Esophagus muscularis mucosa (tissue), 4 donors: Measurements from ENCODE around the gene COL6A3. TPM values are rescaled to one million over a fixed set of nuclear protein-coding genes. Genes with fewer than 3 reads are reported as not detected.

ENCODE experiments used
- DNase-seq: peaks from one replicate; pipeline ENCODE4 v3.0.0-alpha.2; 2017; ENCODE audit errors: extremely low spot score
- H3K27ac ChIP-seq, 4 donors: fragments of 200-600 bp; sonication (generic); replicated peaks in 1 of 4; 1 replicate in 3 of 4; 2 replicates in 1 of 4; pipeline ENCODE4 v1.5.1; 2016 to 2019; ENCODE audit warnings: mild to moderate bottlenecking in 1 of 4
- H3K27me3 ChIP-seq, 4 donors: fragments of 200-600 bp; sonication (generic); one replicate each; pipeline versions ENCODE4 v1.5.1 to v1.6.0; 2016 to 2019
- H3K36me3 ChIP-seq, 4 donors: fragments of 200-600 bp; sonication (generic); one replicate each; pipeline ENCODE4 v1.5.1; 2016 to 2019
- H3K4me1 ChIP-seq, 4 donors: fragments of 200-600 bp; sonication (generic); one replicate each; pipeline ENCODE4 v1.5.1; 2016 to 2019
- H3K4me3 ChIP-seq, 4 donors: fragments of 200-600 bp; sonication (generic); 1 replicate in 2 of 4; 2 replicates in 2 of 4; pipeline ENCODE4 v1.5.1; 2016 to 2019; ENCODE audit warnings: mild to moderate bottlenecking in 4 of 4, moderate library complexity in 1 of 4
- H3K9me3 ChIP-seq, 4 donors: fragments of 200-600 bp; sonication (generic); 1 replicate in 3 of 4; 2 replicates in 1 of 4; pipeline ENCODE4 v1.5.1; 2016 to 2019
- CTCF ChIP-seq, 3 experiments: fragments of 200-600 bp in 2 of 3; fragments of 450-650 bp in 1 of 3; sonication (generic) in 2 of 3; IDR thresholded peaks; one replicate each; pipeline ENCODE4 v1.5.1; 2017 to 2019; ENCODE audit warnings: antibody characterized with exemption in 3 of 3, mild to moderate bottlenecking in 2 of 3, moderate library complexity in 1 of 3
- EP300 ChIP-seq: sonication (generic); formaldehyde crosslinking; IDR thresholded peaks from one replicate; pipeline ENCODE4 v1.6.1; 2017; ENCODE audit warnings: antibody characterized with exemption
- POLR2A ChIP-seq: fragments of 450-650 bp; IDR thresholded peaks from one replicate; pipeline ENCODE4 v1.6.1; 2017; ENCODE audit warnings: antibody characterized with exemption, moderate library complexity, mild to moderate bottlenecking, low read depth
- POLR2AphosphoS5 ChIP-seq, 2 donors: sonication (generic); formaldehyde crosslinking; IDR thresholded peaks; one replicate each; pipeline ENCODE4 v1.6.1; 2017; ENCODE audit warnings: antibody characterized with exemption in 2 of 2
- WGBS: methylation state at CpG from one replicate; pipeline ENCODE4 v1.1.5; 2018; 5-methylcytosine and 5-hydroxymethylcytosine counted together
- intact Hi-C: fragments of 100-400 bp; cut with DNase I; formaldehyde crosslinking; loops from one replicate; pipeline ENCODE4 v1.15.1; 2023
- total RNA-seq, 4 donors: library from RNA; depleted of rRNA; stranded (reverse); fragments of >200 nt; gene quantifications; one replicate each; pipeline versions ENCODE4 v1.1.0 to v1.2.1, GENCODE V29; 2016

Gene COL6A3
- total RNA-seq, 4 donors from 2014 or later, result 96.2 to 350 (median 192) TPM

GRCh38 chr2:237316339-237316738 lies 97.6 kb downstream of the COL6A3 start:
- intact Hi-C loops, result no loop called here
- no peak for DNase-seq
- no peaks in the 10 kb centered on the region for H3K9me3 ChIP-seq
- 79% methylated on average over 6 of the region's 6 CpGs for WGBS
- H3K36me3 ChIP-seq, result no peaks in the 10 kb centered on the region
- H3K27me3 ChIP-seq, result no peaks in the 10 kb centered on the region
- peaks cover 35 to 86% (median 80%) of the 10 kb centered on the region in 4 donors for H3K4me1 ChIP-seq
- no peak overlapping the region for H3K4me3 ChIP-seq
- peak overlapping the region; percentile 93 to 96 (median 95) for H3K27ac ChIP-seq
- TF ChIP-seq POLR2AphosphoS5 (IDR thresholded peaks at IDR 0.05) (no peak), EP300 (no peak), CTCF (IDR thresholded peaks at IDR 0.05) (no peak), POLR2A (no peak)

- no peak for DNase-seq
- intact Hi-C loops, result loop anchor here (2.0 kb wide), 1 partner anchor 95 kb away; no protein-coding TSS in a partner anchor
- TF ChIP-seq CTCF (IDR thresholded peaks at IDR 0.05) (no peak), EP300 (no peak), POLR2AphosphoS5 (IDR thresholded peaks at IDR 0.05) (no peak), POLR2A (no peak)
- Histone ChIP-seq H3K4me1 (peaks cover 30 to 86% (median 80%) of the 10 kb centered on the region in 4 donors), H3K36me3 (no peaks in the 10 kb centered on the region), H3K4me3 (no peak overlapping the region), H3K27me3 (no peaks in the 10 kb centered on the region), H3K9me3 (no peaks in the 10 kb centered on the region), H3K27ac (peak overlapping the region; percentile 93 to 96 (median 95))
- 35% methylated on average over 6 of the region's 6 CpGs for WGBS
These were observed 98.1 kb downstream of the COL6A3 start for GRCh38 chr2:237315829-237316225.

GRCh38 chr2:237315170-237315828 lies 98.7 kb downstream of the COL6A3 start:
- intact Hi-C loops, result loop anchor here (2.0 kb wide), 1 partner anchor 96 kb away; no protein-coding TSS in a partner anchor
- WGBS, result 14% methylated on average over 9 of the region's 14 CpGs
- Histone ChIP-seq H3K27ac (peak overlapping the region; percentile 93 to 96 (median 95)), H3K36me3 (no peaks in the 10 kb centered on the region), H3K9me3 (no peaks in the 10 kb centered on the region), H3K4me1 (peaks cover 25 to 86% (median 80%) of the 10 kb centered on the region in 4 donors), H3K4me3 (peak overlapping the region in 1 of 4 donors; percentile 15), H3K27me3 (no peaks in the 10 kb centered on the region)
- TF ChIP-seq EP300 (no peak), POLR2AphosphoS5 (IDR thresholded peaks at IDR 0.05) (peak; percentile 91 to 99), CTCF (IDR thresholded peaks at IDR 0.05) (peak; percentile 72 to 91 (median 86)), POLR2A (no peak)
- no peak for DNase-seq

GRCh38 chr2:237314681-237315080 lies 99.3 kb downstream of the COL6A3 start:
- intact Hi-C loops, result loop anchor here (2.0 kb wide), 1 partner anchor 96 kb away; no protein-coding TSS in a partner anchor
- no peak for TF ChIP-seq POLR2AphosphoS5 (IDR thresholded peaks at IDR 0.05)
- Histone ChIP-seq H3K27ac (peak overlapping the region; percentile 93 to 96 (median 95)), H3K4me3 (no peak overlapping the region), H3K36me3 (no peaks in the 10 kb centered on the region), H3K4me1 (peaks cover 24 to 86% (median 80%) of the 10 kb centered on the region in 4 donors), H3K9me3 (no peaks in the 10 kb centered on the region), H3K27me3 (no peaks in the 10 kb centered on the region)
- WGBS, result 52% methylated on average over 3 of the region's 3 CpGs
- no peak for DNase-seq

GRCh38 chr2:237314198-237314597 lies 99.8 kb downstream of the COL6A3 start:
- H3K9me3 ChIP-seq, result no peaks in the 10 kb centered on the region
- peaks cover 27 to 86% (median 80%) of the 10 kb centered on the region in 4 donors for H3K4me1 ChIP-seq
- 65% methylated on average over 7 of the region's 7 CpGs for WGBS
- H3K27me3 ChIP-seq, result no peaks in the 10 kb centered on the region
- TF ChIP-seq POLR2AphosphoS5 (IDR thresholded peaks at IDR 0.05), result peak; percentile 77 to 79
- no peak for TF ChIP-seq CTCF (IDR thresholded peaks at IDR 0.05)
- no peaks in the 10 kb centered on the region for H3K36me3 ChIP-seq
- peak overlapping the region; percentile 93 to 96 (median 95) for H3K27ac ChIP-seq
- H3K4me3 ChIP-seq, result no peak overlapping the region
- intact Hi-C loops, result loop anchor here (2.0 kb wide), 1 partner anchor 97 kb away; no protein-coding TSS in a partner anchor
- DNase-seq, result no peak
